Esophagus squamous epithelium (tissue), 5 donors: ENCODE results near the gene PLA2G4F. TPM values are rescaled to one million over a fixed set of nuclear protein-coding genes. Genes with fewer than 3 reads are reported as not detected.

Experiments
- DNase-seq: peaks from one replicate; lab custom pipeline; 2025; lab: John Stamatoyannopoulos, UW
- H3K27ac ChIP-seq, 4 donors: fragments of 200-600 bp; sonication (generic); one replicate each; pipeline ENCODE4 v1.5.1; 2016 to 2019; ENCODE audit warnings: mild to moderate bottlenecking in 1 of 4
- H3K27me3 ChIP-seq, 4 donors: fragments of 200-600 bp; sonication (generic); 1 replicate in 3 of 4; 2 replicates in 1 of 4; pipeline versions ENCODE4 v1.5.1 to v1.6.0; 2017 to 2021; ENCODE audit warnings: antibody characterized with exemption in 1 of 4
- H3K36me3 ChIP-seq, 3 donors: fragments of 200-600 bp; sonication (generic); one replicate each; pipeline ENCODE4 v1.5.1; 2016 to 2019
- H3K4me1 ChIP-seq, 3 donors: fragments of 200-600 bp; sonication (generic); one replicate each; pipeline ENCODE4 v1.5.1; 2017 to 2019
- H3K4me3 ChIP-seq, 4 donors: fragments of 200-600 bp; sonication (generic); 1 replicate in 3 of 4; 2 replicates in 1 of 4; pipeline ENCODE4 v1.5.1; 2016 to 2019; ENCODE audit warnings: mild to moderate bottlenecking in 2 of 4, moderate library complexity in 1 of 4
- H3K9me3 ChIP-seq, 3 donors: fragments of 200-600 bp; sonication (generic); one replicate each; pipeline ENCODE4 v1.5.1; 2016 to 2019
- POLR2A ChIP-seq, 4 donors: fragments of 450-650 bp; IDR thresholded peaks; one replicate each; pipeline ENCODE4 v1.6.1; 2017; ENCODE audit warnings: antibody characterized with exemption in 4 of 4, mild to moderate bottlenecking in 4 of 4, moderate library complexity in 3 of 4
- WGBS, 2 donors: methylation state at CpG; one replicate each; pipeline ENCODE4 v1.1.5; 2018; 5-methylcytosine and 5-hydroxymethylcytosine counted together
- intact Hi-C: fragments of 100-400 bp; cut with DNase I; formaldehyde crosslinking; loops from one replicate; pipeline ENCODE4 v1.15.0; 2022
- small RNA-seq, 4 donors: library from RNA; depleted of rRNA; stranded (forward); fragments of <200 nt; gene quantifications; one replicate each; pipeline ENCODE3, GENCODE V24; 2016
- total RNA-seq, 4 donors: library from RNA; depleted of rRNA; stranded (reverse); fragments of >200 nt; gene quantifications; one replicate each; pipeline ENCODE4 v1.1.0, GENCODE V29; 2016
- TF ChIP-seq, protein P1 (sequence below), 6 experiments: fragments of 450-650 bp in 4 of 6; fragments of 200-600 bp in 2 of 6; sonication (generic) in 2 of 6; IDR thresholded peaks; one replicate each; pipeline ENCODE4 v1.5.1; 2016 to 2019; ENCODE audit warnings: antibody characterized with exemption in 6 of 6, mild to moderate bottlenecking in 4 of 6, moderate library complexity in 4 of 6
- donor health status: DM: yes; HTN: yes; CAD: no.

Gene PLA2G4F
- total RNA-seq, 4 donors from 2014 or later, result 7.4 to 28.2 (median 21.2) TPM

DNA sequence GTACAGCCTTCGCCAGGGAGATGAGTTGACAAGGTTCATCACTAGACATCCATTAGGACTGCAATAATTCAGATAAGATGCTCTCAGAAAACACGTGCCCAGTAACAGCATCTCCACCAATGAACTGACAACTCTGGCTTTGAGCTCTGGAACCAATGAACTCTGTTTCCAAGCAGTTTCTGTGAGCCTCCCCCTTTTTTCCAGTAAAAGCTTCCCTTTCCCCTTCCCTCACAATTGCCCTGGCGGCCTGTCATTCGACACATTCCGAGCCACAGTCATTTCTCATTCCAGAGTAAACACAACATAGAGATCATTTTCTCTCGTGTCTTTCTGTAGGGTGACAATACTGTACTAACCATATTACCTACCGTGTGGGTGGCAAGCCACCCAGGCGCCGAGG lies 65.7 kb downstream of the PLA2G4F start:
- Histone ChIP-seq H3K9me3 (no peaks in the 10 kb centered on the region), H3K4me1 (peaks cover 5 to 47% (median 17%) of the 10 kb centered on the region in 3 donors), H3K27me3 (peaks cover 0 to 13% (median 0%) of the 10 kb centered on the region in 4 donors), H3K27ac (no peak overlapping the region), H3K36me3 (no peaks in the 10 kb centered on the region), H3K4me3 (no peak overlapping the region)
- 74 to 78% methylated on average over 9 of the region's 9 CpGs for WGBS, 2 donors
- DNase-seq, result no peak
- intact Hi-C loops, result no loop called here
- TF ChIP-seq POLR2A (IDR thresholded peaks at IDR 0.05), result no peak
- TF ChIP-seq, protein P1, sequence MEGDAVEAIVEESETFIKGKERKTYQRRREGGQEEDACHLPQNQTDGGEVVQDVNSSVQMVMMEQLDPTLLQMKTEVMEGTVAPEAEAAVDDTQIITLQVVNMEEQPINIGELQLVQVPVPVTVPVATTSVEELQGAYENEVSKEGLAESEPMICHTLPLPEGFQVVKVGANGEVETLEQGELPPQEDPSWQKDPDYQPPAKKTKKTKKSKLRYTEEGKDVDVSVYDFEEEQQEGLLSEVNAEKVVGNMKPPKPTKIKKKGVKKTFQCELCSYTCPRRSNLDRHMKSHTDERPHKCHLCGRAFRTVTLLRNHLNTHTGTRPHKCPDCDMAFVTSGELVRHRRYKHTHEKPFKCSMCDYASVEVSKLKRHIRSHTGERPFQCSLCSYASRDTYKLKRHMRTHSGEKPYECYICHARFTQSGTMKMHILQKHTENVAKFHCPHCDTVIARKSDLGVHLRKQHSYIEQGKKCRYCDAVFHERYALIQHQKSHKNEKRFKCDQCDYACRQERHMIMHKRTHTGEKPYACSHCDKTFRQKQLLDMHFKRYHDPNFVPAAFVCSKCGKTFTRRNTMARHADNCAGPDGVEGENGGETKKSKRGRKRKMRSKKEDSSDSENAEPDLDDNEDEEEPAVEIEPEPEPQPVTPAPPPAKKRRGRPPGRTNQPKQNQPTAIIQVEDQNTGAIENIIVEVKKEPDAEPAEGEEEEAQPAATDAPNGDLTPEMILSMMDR (IDR thresholded peaks at IDR 0.05), result no peak

DNA sequence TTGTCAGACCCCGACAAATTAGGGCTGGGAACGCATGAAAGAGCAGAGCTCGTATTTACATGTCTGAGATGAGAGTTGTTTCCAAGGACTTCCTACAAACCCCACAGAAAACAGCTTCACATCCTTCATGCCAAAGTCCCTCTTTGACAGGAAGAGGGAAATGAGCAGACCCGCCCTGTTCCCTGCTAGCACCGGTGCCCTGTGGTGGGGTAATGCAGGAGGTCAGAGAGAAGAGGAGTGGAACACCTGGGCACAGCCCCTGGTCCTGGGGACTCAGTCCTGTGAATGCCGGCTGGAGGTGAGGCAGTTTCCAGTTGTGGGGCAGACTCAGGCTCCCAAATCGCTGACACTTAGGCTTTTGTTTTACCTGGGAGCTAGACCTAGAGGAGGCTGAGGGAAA lies 66.1 kb downstream of the PLA2G4F start:
- TF ChIP-seq, protein P1 (IDR thresholded peaks at IDR 0.05), result no peak
- no peak for TF ChIP-seq POLR2A (IDR thresholded peaks at IDR 0.05)
- Histone ChIP-seq H3K4me3 (no peak overlapping the region), H3K4me1 (peaks cover 5 to 47% (median 17%) of the 10 kb centered on the region in 3 donors), H3K9me3 (no peaks in the 10 kb centered on the region), H3K27me3 (peaks cover 0 to 13% (median 0%) of the 10 kb centered on the region in 4 donors), H3K36me3 (no peaks in the 10 kb centered on the region), H3K27ac (no peak overlapping the region)
- no peak for DNase-seq
- intact Hi-C loops, result no loop called here
- WGBS, 2 donors, result 25 to 53% methylated on average over 4 to 5 of the region's 7 CpGs

DNA sequence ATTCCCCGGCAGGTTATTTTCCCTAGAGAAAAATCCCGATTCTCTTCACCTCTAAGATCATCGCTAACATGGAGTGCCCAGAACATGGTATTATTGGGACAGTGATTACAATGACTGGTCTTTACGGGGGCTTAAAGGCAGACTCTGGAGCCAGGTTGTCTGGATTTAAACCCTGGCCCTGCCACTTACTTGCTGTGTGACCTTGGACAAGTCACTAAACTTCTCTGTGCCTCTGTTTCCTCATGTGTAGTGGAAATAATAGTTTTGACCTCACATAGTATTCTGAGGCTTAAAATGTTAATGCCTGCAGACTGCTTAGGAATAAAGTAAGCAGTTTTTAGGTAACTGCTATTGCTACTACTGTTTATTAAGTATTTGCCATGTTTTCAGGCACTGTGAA lies 66.5 kb downstream of the PLA2G4F start:
- Histone ChIP-seq H3K36me3 (no peaks in the 10 kb centered on the region), H3K27me3 (peaks cover 0 to 15% (median 0%) of the 10 kb centered on the region in 4 donors), H3K9me3 (no peaks in the 10 kb centered on the region), H3K4me3 (no peak overlapping the region), H3K4me1 (peaks cover 5 to 49% (median 20%) of the 10 kb centered on the region in 3 donors), H3K27ac (no peak overlapping the region)
- intact Hi-C loops, result no loop called here
- no peak for DNase-seq
- TF ChIP-seq POLR2A (IDR thresholded peaks at IDR 0.05), result no peak
- TF ChIP-seq, protein P1 (IDR thresholded peaks at IDR 0.05), result no peak
- WGBS, 2 donors, result 94% methylated on average over 4 of the region's 4 CpGs

Small RNAs within 50 kb of the gene (small RNA-seq; reads per million reads assigned to genes)
- 0.09 to 0.50 (median 0.35) reads per million in 4 donors for gene MIR627

Other genes with a start within 250 kb of the PLA2G4F start
- gene EHD4, start 184.1 kb downstream of the PLA2G4F start, total RNA-seq, result 10 to 100 TPM; 25.4 to 45.3 (median 27.8) TPM
- 10 to 100 TPM in 1 of 4 donors, 1 to 10 TPM in 3; 1.1 to 89.5 (median 9.2) TPM for gene PLA2G4E, start 135.6 kb downstream of the PLA2G4F start, total RNA-seq
- gene PLA2G4D, start 62.1 kb downstream of the PLA2G4F start, total RNA-seq, result 1 to 10 TPM in 1 of 4 donors, under 1 TPM in 3; 0.19 to 5.9 (median 0.23) TPM
- gene VPS39, start 51.7 kb upstream of the PLA2G4F start, total RNA-seq, result 10 to 100 TPM; 24.4 to 57.2 (median 31.9) TPM
- gene GANC, start 116.6 kb upstream of the PLA2G4F start, total RNA-seq, result 10 to 100 TPM; 15.0 to 29.1 (median 21.9) TPM
- gene TMEM87A, start 116.8 kb upstream of the PLA2G4F start, total RNA-seq, result 100 to 1,000 TPM in 1 of 4 donors, 10 to 100 TPM in 3; 52.6 to 102 (median 82.5) TPM
- 1 to 10 TPM in 3 of 4 donors, under 1 TPM in 1; 0.82 to 8.8 (median 5.8) TPM for gene CAPN3, start 202.9 kb upstream of the PLA2G4F start, total RNA-seq